ENCODE measurements around the gene ARL8B.
"Not testable (repeated sequence)": the region's sequence is repeated elsewhere in the genome, so short reads cannot be mapped to it uniquely, and the experiment has no call there.

Gene ARL8B

DNA sequence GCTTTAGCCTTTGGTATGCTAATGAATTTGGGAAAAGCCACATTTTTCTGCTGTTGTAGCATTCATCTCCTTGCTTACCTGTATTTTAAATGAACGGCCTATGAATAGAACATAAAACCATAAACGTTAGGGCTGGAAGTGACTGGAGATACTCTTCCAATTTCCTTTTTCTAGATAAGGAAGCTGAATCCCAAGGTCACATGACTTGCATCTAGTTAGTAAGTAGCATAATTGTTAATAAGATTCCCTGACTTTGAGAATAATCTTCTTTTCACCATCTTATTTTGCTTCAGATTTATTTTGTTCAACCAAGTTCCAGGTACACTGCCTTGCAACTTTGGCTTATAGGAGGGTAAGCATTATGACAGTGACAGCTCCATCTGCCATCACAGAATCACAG is 44.8 kb downstream of the ARL8B start:
- Histone ChIP-seq H3K27me3 (ENCODE audit: control insufficient read depth, insufficient read depth, low read length) (no peaks in the 10 kb centered on the region), H3K9me3 (ENCODE audit: control insufficient read depth, insufficient read depth, low read length) (no peaks in the 10 kb centered on the region), H3K36me3 (ENCODE audit: control insufficient read depth, insufficient read depth, low read length) (peaks cover 4% of the 10 kb centered on the region; the same call in 1 of the 2 replicates), H3K27ac (ENCODE audit: low read depth, low read length) (no peak overlapping the region), H3K4me3 (ENCODE audit: low read depth, low read length) (no peak overlapping the region), H3K4me1 (ENCODE audit: control insufficient read depth, insufficient read depth, low read length) (peaks cover 29% of the 10 kb centered on the region), H3K9ac (ENCODE audit: low read depth, low read length) (no peak overlapping the region)

- peaks cover 23% of the 10 kb centered on the region; the same call in 1 of the 2 replicates for H3K4me1 ChIP-seq (ENCODE audit: control insufficient read depth, insufficient read depth, low read length)
- H3K36me3 ChIP-seq (ENCODE audit: control insufficient read depth, insufficient read depth, low read length) = peaks cover 17% of the 10 kb centered on the region
- no peaks in the 10 kb centered on the region for H3K9me3 ChIP-seq (ENCODE audit: control insufficient read depth, insufficient read depth, low read length)
- H3K4me3 ChIP-seq (ENCODE audit: low read depth, low read length) = no peak overlapping the region
- H3K9ac ChIP-seq (ENCODE audit: low read depth, low read length) = no peak overlapping the region
- no peak overlapping the region for H3K27ac ChIP-seq (ENCODE audit: low read depth, low read length)
- H3K27me3 ChIP-seq (ENCODE audit: control insufficient read depth, insufficient read depth, low read length) = no peaks in the 10 kb centered on the region
Observed at GRCh38 chr3:5168110-5168509, 46.0 kb downstream of the ARL8B start.

- no peak overlapping the region for H3K27ac ChIP-seq (ENCODE audit: low read depth, low read length)
- H3K4me1 ChIP-seq (ENCODE audit: control insufficient read depth, insufficient read depth, low read length) = peaks cover 17% of the 10 kb centered on the region; the same call in 1 of the 2 replicates
- H3K27me3 ChIP-seq (ENCODE audit: control insufficient read depth, insufficient read depth, low read length) = no peaks in the 10 kb centered on the region
- no peak overlapping the region for H3K9ac ChIP-seq (ENCODE audit: low read depth, low read length)
- no peaks in the 10 kb centered on the region for H3K9me3 ChIP-seq (ENCODE audit: control insufficient read depth, insufficient read depth, low read length)
- H3K36me3 ChIP-seq (ENCODE audit: control insufficient read depth, insufficient read depth, low read length) = peaks cover 26% of the 10 kb centered on the region
- no peak overlapping the region for H3K4me3 ChIP-seq (ENCODE audit: low read depth, low read length)
Observed at GRCh38 chr3:5169807-5170206, 47.7 kb downstream of the ARL8B start.

DNA sequence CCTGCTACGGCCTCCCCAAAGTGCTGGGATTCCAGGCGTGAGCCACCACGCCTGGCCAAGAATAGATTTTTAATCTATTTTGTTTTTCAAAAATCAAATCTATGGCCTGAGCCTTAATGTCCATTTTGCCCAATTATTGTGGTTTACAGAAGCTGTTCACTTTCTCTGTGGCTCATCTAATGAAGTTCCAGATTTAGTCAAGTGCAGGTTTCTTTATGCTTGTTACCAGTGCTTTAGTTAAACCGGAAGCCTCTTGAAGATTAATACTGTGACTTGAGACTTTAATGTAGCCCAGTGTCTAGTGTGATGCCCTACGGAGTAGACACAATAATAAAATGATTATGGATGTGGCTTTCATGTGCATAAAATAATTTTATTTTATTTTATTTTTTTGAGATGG is 48.9 kb downstream of the ARL8B start:
- Histone ChIP-seq H3K9ac (ENCODE audit: low read depth, low read length) (no peak overlapping the region), H3K36me3 (ENCODE audit: control insufficient read depth, insufficient read depth, low read length) (peaks cover 37% of the 10 kb centered on the region), H3K4me1 (ENCODE audit: control insufficient read depth, insufficient read depth, low read length) (peaks cover 8% of the 10 kb centered on the region; the same call in 1 of the 2 replicates), H3K27ac (ENCODE audit: low read depth, low read length) (no peak overlapping the region), H3K27me3 (ENCODE audit: control insufficient read depth, insufficient read depth, low read length) (no peaks in the 10 kb centered on the region), H3K9me3 (ENCODE audit: control insufficient read depth, insufficient read depth, low read length) (no peaks in the 10 kb centered on the region), H3K4me3 (ENCODE audit: low read depth, low read length) (no peak overlapping the region)

- Histone ChIP-seq H3K36me3 (ENCODE audit: control insufficient read depth, insufficient read depth, low read length) (peaks cover 40% of the 10 kb centered on the region), H3K4me1 (ENCODE audit: control insufficient read depth, insufficient read depth, low read length) (0 out of 2 replicates have a peak, but pooled peaks cover 1% of the 10 kb centered on the region)
Observed at GRCh38 chr3:5172018-5172417, 49.9 kb downstream of the ARL8B start.

GRCh38 chr3:5179036-5179435 is 56.9 kb downstream of the ARL8B start:
- H3K4me1 ChIP-seq (ENCODE audit: control insufficient read depth, insufficient read depth, low read length); H3K27ac ChIP-seq (ENCODE audit: low read depth, low read length); H3K27me3 ChIP-seq (ENCODE audit: control insufficient read depth, insufficient read depth, low read length); H3K4me3 ChIP-seq (ENCODE audit: low read depth, low read length); H3K9ac ChIP-seq (ENCODE audit: low read depth, low read length); H3K9me3 ChIP-seq (ENCODE audit: control insufficient read depth, insufficient read depth, low read length): not testable (repeated sequence)
- H3K36me3 ChIP-seq (ENCODE audit: control insufficient read depth, insufficient read depth, low read length) = peaks cover 46% of the 10 kb centered on the region

More at GRCh38 chr3:5172018-5172417, 49.9 kb downstream of the ARL8B start:
- H3K9ac ChIP-seq (ENCODE audit: low read depth, low read length) = no peak overlapping the region
- no peak overlapping the region for H3K27ac ChIP-seq (ENCODE audit: low read depth, low read length)
- no peaks in the 10 kb centered on the region for H3K9me3 ChIP-seq (ENCODE audit: control insufficient read depth, insufficient read depth, low read length)
- H3K4me3 ChIP-seq (ENCODE audit: low read depth, low read length) = no peak overlapping the region
- H3K27me3 ChIP-seq (ENCODE audit: control insufficient read depth, insufficient read depth, low read length) = no peaks in the 10 kb centered on the region

DNA sequence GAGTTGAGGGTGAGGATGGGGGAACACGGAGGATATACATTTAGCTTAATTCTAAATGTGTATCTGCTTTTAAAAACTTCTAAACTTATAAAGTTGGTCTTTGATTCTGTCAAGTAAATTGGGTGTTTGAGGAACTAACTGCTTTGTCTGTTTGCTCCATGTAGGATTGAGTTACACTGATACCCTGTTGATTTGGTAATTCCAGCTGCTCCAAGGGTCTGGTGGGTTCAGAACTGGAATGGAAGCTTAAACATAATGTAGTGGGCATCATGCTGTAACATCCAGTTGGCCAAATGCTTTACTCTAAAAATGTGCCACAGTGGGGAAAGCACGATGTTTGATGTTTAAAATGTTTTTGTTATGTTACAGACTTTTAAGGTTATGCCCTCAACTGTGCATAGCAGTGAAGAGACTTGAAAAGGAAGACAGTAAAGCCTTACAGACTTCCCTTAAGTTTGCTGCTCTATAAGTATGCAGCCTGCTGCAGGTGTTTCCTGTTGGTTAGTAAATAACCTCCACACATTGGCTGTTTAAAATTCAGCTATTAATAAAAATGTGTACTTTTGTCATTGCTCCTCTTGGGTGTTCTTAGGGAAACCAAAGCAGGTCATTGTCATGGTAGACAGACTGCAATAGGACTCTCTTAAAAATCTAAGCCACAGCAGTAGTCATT is 59.5 kb downstream of the ARL8B start:
- Histone ChIP-seq H3K9me3 (ENCODE audit: control insufficient read depth, insufficient read depth, low read length) (no peaks in the 10 kb centered on the region), H3K4me1 (ENCODE audit: control insufficient read depth, insufficient read depth, low read length) (peaks cover 3% of the 10 kb centered on the region; the same call in 1 of the 2 replicates), H3K27me3 (ENCODE audit: control insufficient read depth, insufficient read depth, low read length) (no peaks in the 10 kb centered on the region; the same call in 1 of the 2 replicates), H3K36me3 (ENCODE audit: control insufficient read depth, insufficient read depth, low read length) (peaks cover 30% of the 10 kb centered on the region), H3K4me3 (ENCODE audit: low read depth, low read length) (no peak overlapping the region), H3K27ac (ENCODE audit: low read depth, low read length) (no peak overlapping the region), H3K9ac (ENCODE audit: low read depth, low read length) (no peak overlapping the region)

GRCh38 chr3:5183714-5184113 is 61.6 kb downstream of the ARL8B start:
- H3K27ac ChIP-seq (ENCODE audit: low read depth, low read length); H3K4me3 ChIP-seq (ENCODE audit: low read depth, low read length); H3K27me3 ChIP-seq (ENCODE audit: control insufficient read depth, insufficient read depth, low read length); H3K9ac ChIP-seq (ENCODE audit: low read depth, low read length); H3K9me3 ChIP-seq (ENCODE audit: control insufficient read depth, insufficient read depth, low read length); H3K4me1 ChIP-seq (ENCODE audit: control insufficient read depth, insufficient read depth, low read length): not testable (repeated sequence)
- H3K36me3 ChIP-seq (ENCODE audit: control insufficient read depth, insufficient read depth, low read length) = peaks cover 17% of the 10 kb centered on the region

GRCh38 chr3:5184499-5184898 is 62.4 kb downstream of the ARL8B start:
- H3K27me3 ChIP-seq (ENCODE audit: control insufficient read depth, insufficient read depth, low read length) = peaks cover 3% of the 10 kb centered on the region
- H3K9ac ChIP-seq (ENCODE audit: low read depth, low read length) = no peak overlapping the region
- no peaks in the 10 kb centered on the region for H3K9me3 ChIP-seq (ENCODE audit: control insufficient read depth, insufficient read depth, low read length)
- H3K27ac ChIP-seq (ENCODE audit: low read depth, low read length) = no peak overlapping the region
- no peak overlapping the region for H3K4me3 ChIP-seq (ENCODE audit: low read depth, low read length)
- peaks cover 10% of the 10 kb centered on the region; the same call in 1 of the 2 replicates for H3K4me1 ChIP-seq (ENCODE audit: control insufficient read depth, insufficient read depth, low read length)
- H3K36me3 ChIP-seq (ENCODE audit: control insufficient read depth, insufficient read depth, low read length) = peaks cover 10% of the 10 kb centered on the region

DNA sequence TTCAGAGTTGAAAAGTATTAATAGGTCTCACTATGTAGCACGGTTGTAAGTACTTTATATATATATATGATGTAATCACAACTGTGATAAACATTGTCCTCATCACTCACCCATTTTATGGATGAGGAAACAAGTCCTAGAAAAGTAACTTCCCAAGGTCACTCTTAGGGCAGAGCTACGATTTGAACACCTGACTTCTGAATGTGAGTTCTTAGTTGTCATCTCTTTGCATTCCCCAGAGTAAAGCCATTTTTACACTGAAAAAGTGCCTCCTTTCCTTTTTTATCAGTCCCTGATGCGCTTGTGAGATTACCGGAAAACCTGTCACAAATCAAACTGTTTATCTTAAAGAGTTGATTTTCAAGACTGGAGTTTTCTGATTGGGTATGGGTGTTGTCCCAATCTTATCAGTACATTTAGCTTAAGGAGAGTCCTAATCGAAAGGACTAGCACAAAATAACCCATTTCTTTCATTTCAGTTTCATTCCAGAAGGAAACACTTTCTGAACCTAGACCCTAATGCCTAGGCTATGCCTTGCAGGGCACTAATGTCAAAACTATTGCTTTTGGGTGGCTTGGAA is 63.1 kb downstream of the ARL8B start:
- Histone ChIP-seq H3K4me1 (ENCODE audit: control insufficient read depth, insufficient read depth, low read length) (peaks cover 13% of the 10 kb centered on the region; the same call in 1 of the 2 replicates), H3K9ac (ENCODE audit: low read depth, low read length) (no peak overlapping the region), H3K36me3 (ENCODE audit: control insufficient read depth, insufficient read depth, low read length) (peaks cover 7% of the 10 kb centered on the region; the same call in 1 of the 2 replicates), H3K27ac (ENCODE audit: low read depth, low read length) (no peak overlapping the region), H3K4me3 (ENCODE audit: low read depth, low read length) (no peak overlapping the region), H3K9me3 (ENCODE audit: control insufficient read depth, insufficient read depth, low read length) (no peaks in the 10 kb centered on the region), H3K27me3 (ENCODE audit: control insufficient read depth, insufficient read depth, low read length) (peaks cover 3% of the 10 kb centered on the region)

- H3K27me3 ChIP-seq (ENCODE audit: control insufficient read depth, insufficient read depth, low read length) = peaks cover 3% of the 10 kb centered on the region
- peaks cover 7% of the 10 kb centered on the region; the same call in 1 of the 2 replicates for H3K36me3 ChIP-seq (ENCODE audit: control insufficient read depth, insufficient read depth, low read length)
- H3K4me1 ChIP-seq (ENCODE audit: control insufficient read depth, insufficient read depth, low read length) = peaks cover 17% of the 10 kb centered on the region; the same call in 1 of the 2 replicates
- H3K9ac ChIP-seq (ENCODE audit: low read depth, low read length) = no peak overlapping the region
- peak overlapping the region; percentile 93 for H3K4me3 ChIP-seq (ENCODE audit: low read depth, low read length)
- H3K9me3 ChIP-seq (ENCODE audit: control insufficient read depth, insufficient read depth, low read length) = no peaks in the 10 kb centered on the region
- peak overlapping the region; percentile 6 for H3K27ac ChIP-seq (ENCODE audit: low read depth, low read length)
Observed at GRCh38 chr3:5186089-5186857, 64.2 kb downstream of the ARL8B start.

Measured in HUES48 (cell line).